Ovary (tissue), 3 donors: Measurements from ENCODE around the gene PPP1R37.

Experiments
- EP300 ChIP-seq: sonication (generic); formaldehyde crosslinking; IDR thresholded peaks from one replicate; pipeline ENCODE4 v1.6.1; 2017; ENCODE audit warnings: antibody characterized with exemption
- POLR2A ChIP-seq: fragments of 450-650 bp; IDR thresholded peaks from one replicate; pipeline ENCODE4 v1.6.1; 2017; ENCODE audit warnings: antibody characterized with exemption, mild to moderate bottlenecking, moderate library complexity
- TF ChIP-seq, protein P1 (sequence below), 3 donors: fragments of 450-650 bp in 2 of 3; fragments of 200-600 bp in 1 of 3; IDR thresholded peaks; one replicate each; pipeline versions ENCODE4 v1.5.1 to v1.8.0; 2016 to 2022; ENCODE audit warnings: antibody characterized with exemption in 3 of 3, mild to moderate bottlenecking in 1 of 3
- donor health status: DM: no; HTN: no; CAD: no.

GRCh38 chr19:45156751-45157150 lies 63.8 kb downstream of the PPP1R37 start:
- TF ChIP-seq, protein P1, sequence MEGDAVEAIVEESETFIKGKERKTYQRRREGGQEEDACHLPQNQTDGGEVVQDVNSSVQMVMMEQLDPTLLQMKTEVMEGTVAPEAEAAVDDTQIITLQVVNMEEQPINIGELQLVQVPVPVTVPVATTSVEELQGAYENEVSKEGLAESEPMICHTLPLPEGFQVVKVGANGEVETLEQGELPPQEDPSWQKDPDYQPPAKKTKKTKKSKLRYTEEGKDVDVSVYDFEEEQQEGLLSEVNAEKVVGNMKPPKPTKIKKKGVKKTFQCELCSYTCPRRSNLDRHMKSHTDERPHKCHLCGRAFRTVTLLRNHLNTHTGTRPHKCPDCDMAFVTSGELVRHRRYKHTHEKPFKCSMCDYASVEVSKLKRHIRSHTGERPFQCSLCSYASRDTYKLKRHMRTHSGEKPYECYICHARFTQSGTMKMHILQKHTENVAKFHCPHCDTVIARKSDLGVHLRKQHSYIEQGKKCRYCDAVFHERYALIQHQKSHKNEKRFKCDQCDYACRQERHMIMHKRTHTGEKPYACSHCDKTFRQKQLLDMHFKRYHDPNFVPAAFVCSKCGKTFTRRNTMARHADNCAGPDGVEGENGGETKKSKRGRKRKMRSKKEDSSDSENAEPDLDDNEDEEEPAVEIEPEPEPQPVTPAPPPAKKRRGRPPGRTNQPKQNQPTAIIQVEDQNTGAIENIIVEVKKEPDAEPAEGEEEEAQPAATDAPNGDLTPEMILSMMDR (IDR thresholded peaks at IDR 0.05): no peak
- TF ChIP-seq POLR2A: no peak
- TF ChIP-seq EP300: no peak
